Neural cell (in vitro differentiated cells): ENCODE data around the gene NFXL1. TPM values are rescaled to one million over a fixed set of nuclear protein-coding genes. Genes with fewer than 3 reads are reported as not detected.

Source experiments
- H2AFZ ChIP-seq: fragments of 200-600, 300-800 bp; sonication (generic), shearing (Covaris generic); 2 replicates; pipeline ENCODE4 v1.6.0; 2014; ENCODE audit warnings: low read depth, mild to moderate bottlenecking, antibody characterized with exemption, low read length, moderate library complexity
- H3F3A ChIP-seq: fragments of 200-600 bp; shearing (Covaris generic); 2 replicates; pipeline ENCODE4 v1.6.1; 2016; ENCODE audit warnings: mild to moderate bottlenecking, moderate library complexity, mixed read lengths, antibody characterized with exemption, low read length; ENCODE audit not compliant: insufficient read depth, poor library complexity, severe bottlenecking
- H3K27ac ChIP-seq: fragments of 200-600, 300-800 bp; sonication (generic), shearing (Covaris generic); 2 replicates; pipeline ENCODE4 v1.5.1; 2014; ENCODE audit warnings: mild to moderate bottlenecking, low read length, moderate library complexity
- H3K27me3 ChIP-seq: fragments of 300-800, 200-600 bp; sonication (generic), shearing (Covaris generic); 2 replicates; pipeline ENCODE4 v1.6.0; 2014; ENCODE audit warnings: mild to moderate bottlenecking, low read depth, low read length, moderate library complexity; ENCODE audit not compliant: insufficient read depth
- H3K36me3 ChIP-seq: fragments of 300-800, 200-600 bp; sonication (generic), shearing (Covaris generic); 2 replicates; pipeline ENCODE4 v1.5.1; 2014; ENCODE audit warnings: mild to moderate bottlenecking, antibody characterized with exemption, low read length, moderate library complexity; ENCODE audit not compliant: insufficient read depth
- H3K4me2 ChIP-seq: fragments of 300-800, 200-600 bp; sonication (generic), shearing (Covaris generic); 2 replicates; pipeline ENCODE4 v1.6.0; 2014; ENCODE audit warnings: mild to moderate bottlenecking, low read length
- H3K4me3 ChIP-seq: fragments of 300-800, 200-600 bp; sonication (generic), shearing (Covaris generic); 2 replicates; pipeline ENCODE4 v1.5.1; 2014; ENCODE audit warnings: mild to moderate bottlenecking, low read length, moderate library complexity
- H3K79me2 ChIP-seq: fragments of 200-600 bp; shearing (Covaris generic); replicated peaks from 2 replicates; pipeline ENCODE4 v1.6.0; 2014; ENCODE audit warnings: mild to moderate bottlenecking, low read length, moderate library complexity; ENCODE audit not compliant: insufficient read depth
- H3K9ac ChIP-seq: fragments of 300-800, 200-600 bp; sonication (generic), shearing (Covaris generic); 2 replicates; pipeline ENCODE4 v1.6.1; 2016; ENCODE audit warnings: mild to moderate bottlenecking, low read length, mixed read lengths
- H3K9me2 ChIP-seq: fragments of 200-600 bp; shearing (Covaris generic); 2 replicates; pipeline ENCODE4 v1.6.1; 2016; ENCODE audit warnings: mild to moderate bottlenecking, low read length, mixed read lengths; ENCODE audit not compliant: insufficient read depth
- H3K9me3 ChIP-seq: fragments of 200-600, 300-800 bp; sonication (generic), shearing (Covaris generic); 2 replicates; pipeline ENCODE4 v1.6.1; 2016; ENCODE audit warnings: mild to moderate bottlenecking, mixed run types, low read length, moderate library complexity, mixed read lengths
- H4K20me1 ChIP-seq: fragments of 200-600 bp; shearing (Covaris generic); 2 replicates; pipeline ENCODE4 v1.6.1; 2016; ENCODE audit warnings: mild to moderate bottlenecking, mixed run types; ENCODE audit not compliant: insufficient read depth
- CTCF ChIP-seq: fragments of 450-650 bp; IDR thresholded peaks from 2 replicates; pipeline ENCODE4 v1.5.1; 2014; ENCODE audit warnings: antibody characterized with exemption, mild to moderate bottlenecking, moderate library complexity; ENCODE audit not compliant: poor library complexity, severe bottlenecking
- EP300 ChIP-seq: fragments of 450-650 bp; conservative IDR thresholded peaks from 2 replicates; pipeline ENCODE4 v1.6.1; 2014; ENCODE audit warnings: antibody characterized with exemption, mild to moderate bottlenecking, moderate library complexity; ENCODE audit not compliant: poor library complexity, severe bottlenecking
- EZH2 ChIP-seq: fragments of 200-600, 300-800 bp; shearing (Covaris generic), sonication (generic); IDR thresholded peaks from 2 replicates; pipeline ENCODE4 v1.6.1; 2014; ENCODE audit warnings: antibody characterized with exemption, low read length, borderline replicate concordance, mild to moderate bottlenecking; ENCODE audit not compliant: insufficient read depth, poor library complexity, severe bottlenecking
- MXI1 ChIP-seq: fragments of 450-650 bp; conservative IDR thresholded peaks from 2 replicates; pipeline ENCODE4 v1.6.1; 2014; ENCODE audit warnings: antibody characterized with exemption, mild to moderate bottlenecking; ENCODE audit not compliant: poor library complexity, severe bottlenecking
- POLR2AphosphoS5 ChIP-seq: IDR thresholded peaks from 2 replicates; pipeline ENCODE4 v1.6.1; 2012
- RAD21 ChIP-seq: fragments of 450-650 bp; conservative IDR thresholded peaks from 2 replicates; pipeline ENCODE4 v1.6.1; 2014; ENCODE audit warnings: antibody characterized with exemption, mild to moderate bottlenecking, moderate library complexity
- SMC3 ChIP-seq: fragments of 450-650 bp; conservative IDR thresholded peaks from 2 replicates; pipeline ENCODE4 v1.6.1; 2014; ENCODE audit warnings: antibody characterized with exemption, mild to moderate bottlenecking, moderate library complexity; ENCODE audit not compliant: poor library complexity
- TAF1 ChIP-seq: IDR thresholded peaks from 2 replicates; pipeline ENCODE4 v1.6.1; 2012; ENCODE audit warnings: low read depth
- polyA plus RNA-seq: library from polyadenylated mRNA; depleted of rRNA; stranded (reverse); fragments of >200 nt; gene quantifications from 2 replicates; pipeline ENCODE4 v1.2.3, GENCODE V29; 2014
- TF ChIP-seq, protein P1 (sequence below): IDR thresholded peaks from 2 replicates; pipeline ENCODE4 v1.6.1; 2012; ENCODE audit warnings: borderline replicate concordance

The NFXL1 gene
- polyA plus RNA-seq, 1 donor from 2014 or later = 15.8 TPM

DNA sequence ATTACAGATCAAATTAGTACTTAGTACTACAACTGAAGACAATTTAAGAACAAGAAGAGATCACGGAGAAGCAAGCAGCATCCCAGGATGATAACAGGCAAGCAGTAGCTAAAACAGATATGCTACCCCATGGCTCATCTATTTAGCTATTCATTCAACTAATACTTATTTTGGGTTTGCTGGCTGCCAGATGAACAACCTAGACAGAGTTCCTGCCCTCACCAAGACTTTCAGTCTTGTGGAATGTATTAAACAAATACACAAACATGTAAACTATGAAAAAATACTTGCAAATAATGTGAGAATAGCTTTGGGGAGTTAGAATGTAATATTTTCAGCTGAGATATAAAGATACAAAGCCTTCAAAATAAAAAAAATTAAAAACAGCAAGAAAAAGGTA, 74.1 kb downstream of the NFXL1 start:
- Histone ChIP-seq H3F3A (no peaks in the 10 kb centered on the region), H3K9me3 (no peaks in the 10 kb centered on the region), H3K4me3 (no peak overlapping the region), H2AFZ (no peak overlapping the region), H3K27me3 (peaks cover 33% of the 10 kb centered on the region), H3K27ac (no peak overlapping the region), H3K36me3 (peaks cover 5% of the 10 kb centered on the region), H3K4me2 (no peak overlapping the region), H3K79me2 (no peaks in the 10 kb centered on the region), H3K9me2 (no peaks in the 10 kb centered on the region), H3K9ac (no peak overlapping the region), H4K20me1 (no peaks in the 10 kb centered on the region)
- TF ChIP-seq CTCF = no peak
- TF ChIP-seq, protein P1, sequence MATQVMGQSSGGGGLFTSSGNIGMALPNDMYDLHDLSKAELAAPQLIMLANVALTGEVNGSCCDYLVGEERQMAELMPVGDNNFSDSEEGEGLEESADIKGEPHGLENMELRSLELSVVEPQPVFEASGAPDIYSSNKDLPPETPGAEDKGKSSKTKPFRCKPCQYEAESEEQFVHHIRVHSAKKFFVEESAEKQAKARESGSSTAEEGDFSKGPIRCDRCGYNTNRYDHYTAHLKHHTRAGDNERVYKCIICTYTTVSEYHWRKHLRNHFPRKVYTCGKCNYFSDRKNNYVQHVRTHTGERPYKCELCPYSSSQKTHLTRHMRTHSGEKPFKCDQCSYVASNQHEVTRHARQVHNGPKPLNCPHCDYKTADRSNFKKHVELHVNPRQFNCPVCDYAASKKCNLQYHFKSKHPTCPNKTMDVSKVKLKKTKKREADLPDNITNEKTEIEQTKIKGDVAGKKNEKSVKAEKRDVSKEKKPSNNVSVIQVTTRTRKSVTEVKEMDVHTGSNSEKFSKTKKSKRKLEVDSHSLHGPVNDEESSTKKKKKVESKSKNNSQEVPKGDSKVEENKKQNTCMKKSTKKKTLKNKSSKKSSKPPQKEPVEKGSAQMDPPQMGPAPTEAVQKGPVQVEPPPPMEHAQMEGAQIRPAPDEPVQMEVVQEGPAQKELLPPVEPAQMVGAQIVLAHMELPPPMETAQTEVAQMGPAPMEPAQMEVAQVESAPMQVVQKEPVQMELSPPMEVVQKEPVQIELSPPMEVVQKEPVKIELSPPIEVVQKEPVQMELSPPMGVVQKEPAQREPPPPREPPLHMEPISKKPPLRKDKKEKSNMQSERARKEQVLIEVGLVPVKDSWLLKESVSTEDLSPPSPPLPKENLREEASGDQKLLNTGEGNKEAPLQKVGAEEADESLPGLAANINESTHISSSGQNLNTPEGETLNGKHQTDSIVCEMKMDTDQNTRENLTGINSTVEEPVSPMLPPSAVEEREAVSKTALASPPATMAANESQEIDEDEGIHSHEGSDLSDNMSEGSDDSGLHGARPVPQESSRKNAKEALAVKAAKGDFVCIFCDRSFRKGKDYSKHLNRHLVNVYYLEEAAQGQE = no peak
- TF ChIP-seq EP300 = no peak
- TF ChIP-seq RAD21 = no peak
- TF ChIP-seq TAF1 = no peak
- TF ChIP-seq SMC3 = no peak
- TF ChIP-seq POLR2AphosphoS5 = no peak
- no peak for TF ChIP-seq MXI1
- TF ChIP-seq EZH2 = no peak

DNA sequence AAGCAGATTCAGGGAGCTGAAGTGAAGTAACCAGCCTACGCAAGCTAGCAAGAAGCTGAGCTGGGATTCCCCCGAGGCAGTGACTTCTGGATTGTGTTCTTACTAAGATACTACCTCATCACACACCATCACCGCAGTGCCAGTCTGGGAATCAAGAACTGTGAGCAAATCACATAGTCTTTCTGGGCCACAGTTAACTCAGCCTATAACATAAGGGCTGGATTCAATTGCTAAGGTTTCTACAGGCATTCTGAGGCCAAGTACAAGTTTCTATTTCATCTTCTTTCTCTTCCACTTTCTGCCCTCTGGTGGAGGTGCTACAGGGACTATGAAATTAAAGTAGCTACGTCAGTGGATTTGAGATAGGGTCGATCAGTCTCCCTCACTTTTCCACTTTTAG, 75.1 kb downstream of the NFXL1 start:
- Histone ChIP-seq H3K9me3 (no peaks in the 10 kb centered on the region), H3K36me3 (peaks cover 5% of the 10 kb centered on the region), H3K79me2 (no peaks in the 10 kb centered on the region), H3K27ac (no peak overlapping the region), H3K9ac (no peak overlapping the region), H3K9me2 (no peaks in the 10 kb centered on the region), H3K4me2 (no peak overlapping the region), H3K4me3 (no peak overlapping the region), H3K27me3 (peaks cover 39% of the 10 kb centered on the region), H3F3A (no peaks in the 10 kb centered on the region), H4K20me1 (no peaks in the 10 kb centered on the region), H2AFZ (no peak overlapping the region)
- no peak for TF ChIP-seq TAF1
- TF ChIP-seq CTCF = peak; percentile 40
- TF ChIP-seq SMC3 = peak; percentile 47
- TF ChIP-seq RAD21 = peak; percentile 15
